HCT116 (cell line): ENCODE measurements around the gene CYP17A1. TPM values are rescaled to one million over a fixed set of nuclear protein-coding genes. Genes with fewer than 3 reads are reported as not detected.

Experiments used
- ATAC-seq: fragments of 200-7000 bp; cut with Tn5 transposase; 2 replicates; pipeline ENCODE4 v1.9.1; 2020; ENCODE audit warnings: mild to moderate bottlenecking, moderate library complexity
- BruUV-seq: library from RNA; stranded (reverse); fragments of 400-500 nt; replicated peaks from 2 replicates; lab custom pipeline; 2021; lab: Mats Ljungman, UMichigan
- CTCF ChIA-PET: fragments of 300-600 bp; sonication (Branson Sonifier 250); formaldehyde crosslinking; loops from one replicate; lab custom pipeline; 2021; ENCODE audit warnings: antibody characterized with exemption; lab: Charles Lee
- POLR2A ChIA-PET: fragments of 300-600, 350-600 bp; sonication (Branson Sonifier 250); formaldehyde crosslinking; loops from one replicate; lab custom pipeline; 2021; ENCODE audit warnings: antibody characterized with exemption; lab: Charles Lee
- RAD21 ChIA-PET, 2 experiments: fragments of 300-600 bp; sonication (Branson Sonifier 250); formaldehyde crosslinking; loops; one replicate each; lab custom pipeline; 2023; ENCODE audit warnings: low total read pairs in 2 of 2; ENCODE audit not compliant: uncharacterized antibody in 2 of 2, unreplicated experiment in 2 of 2, low non-redundant PET in 1 of 2; lab: Charles Lee
- DNase-seq: peaks from one replicate; pipeline ENCODE4 v3.0.0-alpha.2; 2010; ENCODE audit warnings: low read depth, low spot score
- H2AFZ ChIP-seq: fragments of 200-600 bp; shearing (Covaris generic), sonication (generic); 2 replicates; pipeline ENCODE4 v1.6.1; 2017; ENCODE audit warnings: low read depth, mixed run types, mixed read lengths, antibody characterized with exemption, low read length; ENCODE audit not compliant: poor library complexity, severe bottlenecking
- H3K27ac ChIP-seq: 2 replicates; pipeline ENCODE4 v1.5.1; 2012; ENCODE audit warnings: low read depth, low read length
- H3K27me3 ChIP-seq: fragments of 200-600 bp; sonication (generic); 2 replicates; pipeline ENCODE4 v1.6.1; 2016; ENCODE audit warnings: mixed run types, low read length, mixed read lengths; ENCODE audit not compliant: insufficient read depth
- H3K36me3 ChIP-seq, 2 experiments: fragments of 200-500 bp in 1 of 2; fragments of 200-600 bp in 1 of 2; sonication (Bioruptor generic) in 1 of 2; sonication (generic) in 1 of 2; 2 replicates each; pipeline versions ENCODE4 v1.5.1 to v1.6.1; 2014 to 2016; ENCODE audit warnings: low read length in 2 of 2, inconsistent platforms in 1 of 2, mixed read lengths in 1 of 2, mixed run types in 1 of 2; ENCODE audit not compliant: insufficient read depth in 2 of 2, control insufficient read depth in 1 of 2
- H3K4me1 ChIP-seq, 2 experiments: fragments of 200-600 bp in 1 of 2; sonication (generic) in 1 of 2; 2 replicates each; pipeline versions ENCODE4 v1.5.1 to v1.6.1; 2012 to 2017; ENCODE audit warnings: low read length in 2 of 2, inconsistent platforms in 1 of 2, mild to moderate bottlenecking in 1 of 2, mixed read lengths in 1 of 2, mixed run types in 1 of 2, moderate library complexity in 1 of 2; ENCODE audit not compliant: insufficient read depth in 2 of 2, control insufficient read depth in 1 of 2
- H3K4me2 ChIP-seq: fragments of 200-600 bp; sonication (generic); 2 replicates; pipeline ENCODE4 v1.6.1; 2017; ENCODE audit warnings: mixed run types, low read length, mixed read lengths
- H3K4me3 ChIP-seq, 2 experiments: fragments of 200-600 bp in 1 of 2; sonication (generic) in 1 of 2; replicated peaks in 1 of 2; 2 replicates each; pipeline ENCODE4 v1.5.1; 2011 to 2016; ENCODE audit warnings: low read length in 2 of 2, control low read depth in 1 of 2, low read depth in 1 of 2, mild to moderate bottlenecking in 1 of 2, mixed read lengths in 1 of 2, mixed run types in 1 of 2
- H3K79me2 ChIP-seq: fragments of 200-600 bp; sonication (generic); 2 replicates; pipeline ENCODE4 v1.6.1; 2017; ENCODE audit warnings: mild to moderate bottlenecking, mixed run types, low read length, moderate library complexity, mixed read lengths; ENCODE audit not compliant: insufficient read depth
- H3K9ac ChIP-seq: fragments of 200-600 bp; sonication (generic); 2 replicates; pipeline ENCODE4 v1.6.1; 2016; ENCODE audit warnings: low read length, mixed read lengths
- H3K9me2 ChIP-seq: fragments of 200-600 bp; sonication (generic), shearing (Covaris generic); 2 replicates; pipeline ENCODE4 v1.6.1; 2017; ENCODE audit warnings: mixed run types, mild to moderate bottlenecking, moderate library complexity; ENCODE audit not compliant: insufficient read depth
- H3K9me3 ChIP-seq, 2 experiments: fragments of 200-500 bp in 1 of 2; fragments of 200-600 bp in 1 of 2; sonication (Bioruptor generic) in 1 of 2; sonication (generic) in 1 of 2; 2 replicates each; pipeline ENCODE4 v1.6.1; 2014 to 2017; ENCODE audit warnings: low read length in 2 of 2, mixed read lengths in 2 of 2, inconsistent platforms in 1 of 2, low read depth in 1 of 2, mild to moderate bottlenecking in 1 of 2, mixed run types in 1 of 2, moderate library complexity in 1 of 2; ENCODE audit not compliant: control insufficient read depth in 1 of 2, insufficient read depth in 1 of 2
- H4K20me1 ChIP-seq: fragments of 200-600 bp; sonication (generic), shearing (Covaris generic); 2 replicates; pipeline ENCODE4 v1.6.1; 2017; ENCODE audit warnings: mixed run types, mild to moderate bottlenecking, moderate library complexity; ENCODE audit not compliant: insufficient read depth
- CBX3 ChIP-seq: IDR thresholded peaks from 2 replicates; pipeline ENCODE4 v1.6.1; 2012; ENCODE audit warnings: low read depth
- CEBPB ChIP-seq: IDR thresholded peaks from 2 replicates; pipeline ENCODE4 v1.6.1; 2012; ENCODE audit warnings: low read depth
- EGR1 ChIP-seq: IDR thresholded peaks from 2 replicates; pipeline ENCODE4 v1.6.1; 2012; ENCODE audit warnings: low read depth
- EZH2 ChIP-seq: fragments of 200-600 bp; sonication (generic); IDR thresholded peaks from 2 replicates; pipeline ENCODE4 v1.6.1; 2017; ENCODE audit warnings: antibody characterized with exemption, mixed run types
- FOSL1 ChIP-seq: IDR thresholded peaks from 2 replicates; pipeline ENCODE4 v1.6.1; 2012; ENCODE audit warnings: low read depth
- JUND ChIP-seq: IDR thresholded peaks from 2 replicates; pipeline ENCODE4 v1.6.1; 2012
- POLR2A ChIP-seq: IDR thresholded peaks from 2 replicates; pipeline ENCODE4 v1.7.0; 2011; ENCODE audit warnings: borderline replicate concordance; ENCODE audit not compliant: insufficient read depth, insufficient read length; ENCODE audit errors: extremely low read depth
- SIN3A ChIP-seq: IDR thresholded peaks from 2 replicates; pipeline ENCODE4 v1.6.1; 2012; ENCODE audit warnings: low read depth
- SP1 ChIP-seq: IDR thresholded peaks from 2 replicates; pipeline ENCODE4 v1.6.1; 2012; ENCODE audit warnings: low read depth
- SRF ChIP-seq: IDR thresholded peaks from 2 replicates; pipeline ENCODE4 v1.6.1; 2012; ENCODE audit warnings: low read depth
- TCF7L2 ChIP-seq: IDR thresholded peaks from 2 replicates; pipeline ENCODE4 v1.7.0; 2011; ENCODE audit warnings: borderline replicate concordance, inconsistent platforms; ENCODE audit not compliant: insufficient read depth, insufficient read length; ENCODE audit errors: extremely low read depth
- YY1 ChIP-seq: IDR thresholded peaks from 2 replicates; pipeline ENCODE4 v1.6.1; 2011; ENCODE audit warnings: low read length, low read depth, moderate library complexity, mild to moderate bottlenecking; ENCODE audit not compliant: insufficient replicate concordance; ENCODE audit errors: extremely low read depth
- ZNF274 ChIP-seq: fragments of 200-500 bp; sonication (Bioruptor generic); IDR thresholded peaks from 2 replicates; pipeline ENCODE4 v1.6.1; 2014; ENCODE audit warnings: mild to moderate bottlenecking, low read depth, low read length, inconsistent platforms
- intact Hi-C: fragments of 100-400 bp; cut with micrococcal nuclease; formaldehyde crosslinking; loops from 2 replicates; pipeline ENCODE4 v1.10.0; 2022
- total RNA-seq: library from RNA; stranded (reverse); gene quantifications from one replicate; pipeline ENCODE4 v1.2.1, GENCODE V29; 2021; ENCODE audit not compliant: unreplicated experiment
- TF ChIP-seq, protein P1 (sequence below): IDR thresholded peaks from 2 replicates; pipeline ENCODE4 v1.6.1; 2012; ENCODE audit warnings: low read depth
- TF ChIP-seq, protein P2 (sequence below), 3 experiments: fragments of 200-600 bp in 1 of 3; sonication (generic) in 1 of 3; IDR thresholded peaks in 2 of 3; conservative IDR thresholded peaks in 1 of 3; 2 replicates each; pipeline ENCODE4 v1.5.1; 2012 to 2017; ENCODE audit warnings: low read depth in 2 of 3, low read length in 2 of 3, antibody characterized with exemption in 1 of 3, borderline replicate concordance in 1 of 3, control low read depth in 1 of 3, mild to moderate bottlenecking in 1 of 3, mixed read lengths in 1 of 3, mixed run types in 1 of 3, moderate library complexity in 1 of 3; ENCODE audit not compliant: insufficient read depth in 1 of 3

CYP17A1 gene
- total RNA-seq, 1 experiment from 2014 or later = 4.0 TPM

DNA sequence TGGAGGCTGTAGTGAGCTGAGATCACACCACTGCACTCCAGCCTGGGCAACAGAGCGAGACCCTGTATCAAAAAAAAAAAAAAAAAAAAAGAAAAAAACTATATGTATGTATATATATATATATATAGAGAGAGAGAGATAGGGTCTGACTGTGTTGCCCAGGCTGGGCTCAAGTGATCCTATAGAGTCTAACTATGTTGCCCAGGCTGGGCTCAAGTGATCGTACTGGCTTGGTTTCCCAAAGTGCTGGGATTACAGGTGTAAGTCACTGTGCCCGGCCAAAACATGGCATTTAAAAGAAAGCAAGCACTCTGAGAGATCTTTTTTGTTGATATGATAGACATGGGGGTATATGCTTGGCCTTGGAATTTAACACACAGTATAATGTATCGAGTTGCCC, 20.0 kb downstream of the CYP17A1 start:
- no peak overlapping the region for H3K4me2 ChIP-seq
- no peaks in the 10 kb centered on the region for H3K9me3 ChIP-seq
- no peaks in the 10 kb centered on the region for H3K4me1 ChIP-seq
- H3K27me3 ChIP-seq = no peaks in the 10 kb centered on the region
- TF ChIP-seq EGR1 (no peak), JUND (no peak), SP1 (no peak), TCF7L2 (no peak), SIN3A (no peak)
- intact Hi-C loops = no loop called here
- DNase-seq = no peak
- no peaks in the 10 kb centered on the region for H3K9me2 ChIP-seq
- H3K9ac ChIP-seq = no peak overlapping the region
- H3K27ac ChIP-seq = no peak overlapping the region
- H3K79me2 ChIP-seq = no peaks in the 10 kb centered on the region
- H4K20me1 ChIP-seq = no peaks in the 10 kb centered on the region
- H2AFZ ChIP-seq = no peak overlapping the region
- H3K4me3 ChIP-seq = no peak overlapping the region
- no peak for ATAC-seq
- BruUV-seq = no TSS peak
- 0 out of 4 replicates have a peak, but pooled peaks cover 0 to 2% of the 10 kb centered on the region in 2 experiments for H3K36me3 ChIP-seq
- ChIA-PET RAD21 (no interaction called here), POLR2A (no interaction called here), CTCF (no interaction called here)

DNA sequence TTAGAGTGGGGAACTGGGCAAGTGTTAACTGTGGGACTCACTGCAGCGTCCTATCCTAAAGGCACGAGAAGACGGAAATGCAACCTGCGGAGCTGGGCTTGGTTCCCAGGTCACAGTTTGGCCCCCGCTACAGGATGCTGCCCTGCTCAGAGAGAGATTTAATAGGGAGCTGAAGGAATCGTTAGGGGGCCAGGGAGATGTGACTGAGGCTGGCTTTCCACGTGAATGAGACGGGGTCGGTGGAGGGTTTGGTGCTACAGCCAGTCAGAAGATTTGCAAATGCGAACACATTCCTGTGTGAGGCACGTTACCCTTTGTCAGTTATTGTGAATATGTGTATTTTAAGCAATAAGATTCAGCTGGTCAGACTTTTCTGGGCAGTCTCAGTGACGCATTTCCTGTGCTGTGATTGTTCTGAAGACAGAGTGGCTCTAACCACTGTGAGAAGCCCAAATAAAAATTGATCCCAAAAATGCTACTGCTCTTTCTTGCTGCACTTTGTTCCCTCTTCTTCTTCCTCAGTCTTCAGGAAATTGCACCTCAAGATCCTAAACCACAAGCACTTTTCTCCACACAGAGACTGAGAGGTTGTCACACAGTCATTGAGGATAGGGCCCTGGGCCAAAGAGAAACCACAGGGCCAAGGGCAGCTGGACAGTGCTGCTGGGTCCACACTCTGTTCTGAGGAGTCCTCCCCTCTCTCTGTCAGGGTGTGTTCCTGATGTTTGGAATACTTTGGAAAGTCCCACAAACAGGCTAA, 21.2 kb downstream of the CYP17A1 start:
- Histone ChIP-seq H3K4me1 (no peaks in the 10 kb centered on the region), H2AFZ (no peak overlapping the region), H3K27ac (no peak overlapping the region), H3K36me3 (peaks cover 0 to 5% of the 10 kb centered on the region in 2 experiments; a peak in 1 of 4 replicates), H3K9me2 (no peaks in the 10 kb centered on the region), H3K4me3 (no peak overlapping the region), H3K9ac (no peak overlapping the region), H3K79me2 (no peaks in the 10 kb centered on the region), H3K27me3 (no peaks in the 10 kb centered on the region), H3K4me2 (no peak overlapping the region), H3K9me3 (no peaks in the 10 kb centered on the region), H4K20me1 (no peaks in the 10 kb centered on the region)
- ChIA-PET RAD21 (no interaction called here), CTCF (no interaction called here), POLR2A (no interaction called here)
- ATAC-seq = no peak
- BruUV-seq = no TSS peak
- intact Hi-C loops = no loop called here
- DNase-seq = no peak
- TF ChIP-seq SRF (no peak), FOSL1 (no peak), ZNF274 (no peak), EZH2 (no peak), EGR1 (no peak), CEBPB (no peak), POLR2A (no peak), YY1 (no peak), TCF7L2 (no peak), CBX3 (no peak)
- TF ChIP-seq, protein P1, sequence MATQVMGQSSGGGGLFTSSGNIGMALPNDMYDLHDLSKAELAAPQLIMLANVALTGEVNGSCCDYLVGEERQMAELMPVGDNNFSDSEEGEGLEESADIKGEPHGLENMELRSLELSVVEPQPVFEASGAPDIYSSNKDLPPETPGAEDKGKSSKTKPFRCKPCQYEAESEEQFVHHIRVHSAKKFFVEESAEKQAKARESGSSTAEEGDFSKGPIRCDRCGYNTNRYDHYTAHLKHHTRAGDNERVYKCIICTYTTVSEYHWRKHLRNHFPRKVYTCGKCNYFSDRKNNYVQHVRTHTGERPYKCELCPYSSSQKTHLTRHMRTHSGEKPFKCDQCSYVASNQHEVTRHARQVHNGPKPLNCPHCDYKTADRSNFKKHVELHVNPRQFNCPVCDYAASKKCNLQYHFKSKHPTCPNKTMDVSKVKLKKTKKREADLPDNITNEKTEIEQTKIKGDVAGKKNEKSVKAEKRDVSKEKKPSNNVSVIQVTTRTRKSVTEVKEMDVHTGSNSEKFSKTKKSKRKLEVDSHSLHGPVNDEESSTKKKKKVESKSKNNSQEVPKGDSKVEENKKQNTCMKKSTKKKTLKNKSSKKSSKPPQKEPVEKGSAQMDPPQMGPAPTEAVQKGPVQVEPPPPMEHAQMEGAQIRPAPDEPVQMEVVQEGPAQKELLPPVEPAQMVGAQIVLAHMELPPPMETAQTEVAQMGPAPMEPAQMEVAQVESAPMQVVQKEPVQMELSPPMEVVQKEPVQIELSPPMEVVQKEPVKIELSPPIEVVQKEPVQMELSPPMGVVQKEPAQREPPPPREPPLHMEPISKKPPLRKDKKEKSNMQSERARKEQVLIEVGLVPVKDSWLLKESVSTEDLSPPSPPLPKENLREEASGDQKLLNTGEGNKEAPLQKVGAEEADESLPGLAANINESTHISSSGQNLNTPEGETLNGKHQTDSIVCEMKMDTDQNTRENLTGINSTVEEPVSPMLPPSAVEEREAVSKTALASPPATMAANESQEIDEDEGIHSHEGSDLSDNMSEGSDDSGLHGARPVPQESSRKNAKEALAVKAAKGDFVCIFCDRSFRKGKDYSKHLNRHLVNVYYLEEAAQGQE = no peak
- TF ChIP-seq, protein P2, sequence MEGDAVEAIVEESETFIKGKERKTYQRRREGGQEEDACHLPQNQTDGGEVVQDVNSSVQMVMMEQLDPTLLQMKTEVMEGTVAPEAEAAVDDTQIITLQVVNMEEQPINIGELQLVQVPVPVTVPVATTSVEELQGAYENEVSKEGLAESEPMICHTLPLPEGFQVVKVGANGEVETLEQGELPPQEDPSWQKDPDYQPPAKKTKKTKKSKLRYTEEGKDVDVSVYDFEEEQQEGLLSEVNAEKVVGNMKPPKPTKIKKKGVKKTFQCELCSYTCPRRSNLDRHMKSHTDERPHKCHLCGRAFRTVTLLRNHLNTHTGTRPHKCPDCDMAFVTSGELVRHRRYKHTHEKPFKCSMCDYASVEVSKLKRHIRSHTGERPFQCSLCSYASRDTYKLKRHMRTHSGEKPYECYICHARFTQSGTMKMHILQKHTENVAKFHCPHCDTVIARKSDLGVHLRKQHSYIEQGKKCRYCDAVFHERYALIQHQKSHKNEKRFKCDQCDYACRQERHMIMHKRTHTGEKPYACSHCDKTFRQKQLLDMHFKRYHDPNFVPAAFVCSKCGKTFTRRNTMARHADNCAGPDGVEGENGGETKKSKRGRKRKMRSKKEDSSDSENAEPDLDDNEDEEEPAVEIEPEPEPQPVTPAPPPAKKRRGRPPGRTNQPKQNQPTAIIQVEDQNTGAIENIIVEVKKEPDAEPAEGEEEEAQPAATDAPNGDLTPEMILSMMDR (IDR thresholded peaks at IDR 0.05 in 2 of 3, conservative IDR thresholded peaks at IDR 0.05 in 1 of 3; ENCODE audit: borderline replicate concordance in 1 of 3, insufficient read depth in 1 of 3, low read depth in 2 of 3, low read length in 2 of 3) = no peak
